Measurements from ENCODE around the gene POLR3E.

DNA sequence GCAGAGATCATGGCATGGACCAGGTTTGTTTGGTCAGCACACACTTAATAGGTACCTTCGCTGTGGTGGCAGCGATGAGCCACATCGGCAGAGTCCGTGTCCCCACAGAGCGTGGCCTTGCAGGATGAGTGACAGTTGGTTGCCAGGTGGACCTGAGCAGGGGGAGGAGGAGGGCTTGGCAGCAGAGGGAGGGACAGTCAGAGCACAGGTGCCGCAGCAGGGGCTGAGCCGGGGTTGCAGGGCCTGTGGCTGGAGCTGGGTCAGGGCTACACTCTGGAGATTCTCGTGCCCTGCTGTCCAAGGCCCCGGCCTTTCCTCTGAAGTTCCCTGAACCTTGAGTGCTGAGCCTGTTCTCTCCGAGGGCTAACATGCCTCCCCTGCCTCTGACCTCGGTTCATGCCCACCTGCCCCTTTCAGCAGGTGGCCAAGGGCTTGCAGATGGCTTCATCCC is 24.8 kb downstream of the POLR3E start:
- TF ChIP-seq CTCF (IDR thresholded peaks at IDR 0.05; ENCODE audit: low read depth, low read length, missing input control) (no peak), FOXA1 (IDR thresholded peaks at IDR 0.05) (no peak)
